ENCODE results near the gene RCCD1. TPM values are rescaled to one million over a fixed set of nuclear protein-coding genes. Genes with fewer than 3 reads are reported as not detected.

Gene RCCD1
- total and polyA plus RNA-seq, 4 donors: 3.6 to 13.3 (median 4.3) TPM

- Histone ChIP-seq H3K9ac (ENCODE audit: low read depth in 1 of 2, low read length in 2 of 2) (no peak overlapping the region), H3K27me3 (ENCODE audit: control insufficient read depth in 4 of 4, insufficient read depth in 4 of 4, low read length in 3 of 4) (no peaks in the 10 kb centered on the region), H3K27ac (ENCODE audit: low read depth in 1 of 2, low read length in 2 of 2) (peak overlapping the region; percentile 93 to 94), H3K9me3 (ENCODE audit: control insufficient read depth in 4 of 4, low read length in 3 of 4) (no peaks in the 10 kb centered on the region), H3K36me3 (ENCODE audit: control insufficient read depth in 4 of 4, insufficient read depth in 3 of 4, low read depth in 1 of 4, low read length in 3 of 4) (no peaks in the 10 kb centered on the region), H3K4me1 (ENCODE audit: control insufficient read depth in 4 of 4, insufficient read depth in 4 of 4, low read length in 3 of 4) (peaks cover 2 to 51% (median 32%) of the 10 kb centered on the region in 4 donors), H3K4me3 (ENCODE audit: low read depth in 1 of 3, low read length in 3 of 3) (peak overlapping the region in 1 of 3 donors; percentile 74)
- DNase-seq (ENCODE audit: low spot score): no peak
- WGBS: 19% methylated on average over 5 of the region's 5 CpGs
- TF ChIP-seq RXRA (IDR thresholded peaks at IDR 0.05): no peak
- no peak for TF ChIP-seq REST (IDR thresholded peaks at IDR 0.05)
Measured at GRCh38 chr15:90932660-90932991, 22.1 kb upstream of the RCCD1 start.

GRCh38 chr15:90933301-90933700 is 21.4 kb upstream of the RCCD1 start:
- TF ChIP-seq ZBTB33 (IDR thresholded peaks at IDR 0.05): no peak
- TF ChIP-seq RXRA (IDR thresholded peaks at IDR 0.05): no peak
- no peak for TF ChIP-seq RAD21 (IDR thresholded peaks at IDR 0.05)
- TF ChIP-seq HNF4A (conservative IDR thresholded peaks at IDR 0.05): no peak
- TF ChIP-seq EGR1 (IDR thresholded peaks at IDR 0.05; ENCODE audit: low read depth in 2 of 2): no peak
- no peak for TF ChIP-seq NR2F2 (IDR thresholded peaks at IDR 0.05)
- TF ChIP-seq, protein P1, sequence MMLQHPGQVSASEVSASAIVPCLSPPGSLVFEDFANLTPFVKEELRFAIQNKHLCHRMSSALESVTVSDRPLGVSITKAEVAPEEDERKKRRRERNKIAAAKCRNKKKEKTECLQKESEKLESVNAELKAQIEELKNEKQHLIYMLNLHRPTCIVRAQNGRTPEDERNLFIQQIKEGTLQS (IDR thresholded peaks at IDR 0.05): no peak
- TF ChIP-seq FOXA2 (IDR thresholded peaks at IDR 0.05): no peak
- TF ChIP-seq CTCF (IDR thresholded peaks at IDR 0.05; ENCODE audit: low read depth, low read length, missing input control): no peak
- no peak for TF ChIP-seq JUND (IDR thresholded peaks at IDR 0.05)
- no peak for TF ChIP-seq FOXA1 (IDR thresholded peaks at IDR 0.05)
- TF ChIP-seq REST (IDR thresholded peaks at IDR 0.05): no peak
- no peak for TF ChIP-seq YY1 (IDR thresholded peaks at IDR 0.05)
- no peak for TF ChIP-seq GABPA (IDR thresholded peaks at IDR 0.05 in 1 of 2, conservative IDR thresholded peaks at IDR 0.05 in 1 of 2)
- TF ChIP-seq SP1 (IDR thresholded peaks at IDR 0.05): no peak
- TF ChIP-seq MAX (IDR thresholded peaks at IDR 0.05): no peak
- TF ChIP-seq TAF1 (conservative IDR thresholded peaks at IDR 0.05): no peak
- no peak for TF ChIP-seq HNF4G (IDR thresholded peaks at IDR 0.05)
- Histone ChIP-seq H3K9ac (ENCODE audit: low read depth in 1 of 2, low read length in 2 of 2) (no peak overlapping the region), H3K4me3 (ENCODE audit: low read depth in 1 of 3, low read length in 3 of 3) (no peak overlapping the region), H3K9me3 (ENCODE audit: control insufficient read depth in 4 of 4, low read length in 3 of 4) (no peaks in the 10 kb centered on the region), H3K36me3 (ENCODE audit: control insufficient read depth in 4 of 4, insufficient read depth in 3 of 4, low read depth in 1 of 4, low read length in 3 of 4) (no peaks in the 10 kb centered on the region), H3K4me1 (ENCODE audit: control insufficient read depth in 4 of 4, insufficient read depth in 4 of 4, low read length in 3 of 4) (peaks cover 2 to 49% (median 32%) of the 10 kb centered on the region in 4 donors), H3K27ac (ENCODE audit: low read depth in 1 of 2, low read length in 2 of 2) (no peak overlapping the region), H3K27me3 (ENCODE audit: control insufficient read depth in 4 of 4, insufficient read depth in 4 of 4, low read length in 3 of 4) (no peaks in the 10 kb centered on the region)
- WGBS: 78% methylated on average over 1 of the region's 1 CpG
- no peak for DNase-seq (ENCODE audit: low spot score)
